Loucy (cell line): ENCODE data around the gene DNAH11.

Source experiments
- H2AFZ ChIP-seq: fragments of 200-600 bp; sonication (generic); 2 replicates; pipeline ENCODE4 v1.6.0; 2016; ENCODE audit warnings: antibody characterized with exemption, mild to moderate bottlenecking, low read length, moderate library complexity
- H3F3A ChIP-seq: fragments of 200-600 bp; 2 replicates; pipeline ENCODE4 v1.6.0; 2016; ENCODE audit warnings: antibody characterized with exemption, low read depth, mild to moderate bottlenecking
- H3K27me3 ChIP-seq: fragments of 200-600 bp; sonication (generic); 2 replicates; pipeline ENCODE4 v1.6.1; 2014; ENCODE audit warnings: low read length, mild to moderate bottlenecking; ENCODE audit not compliant: insufficient read depth, poor library complexity, severe bottlenecking
- H3K36me3 ChIP-seq: fragments of 200-600 bp; sonication (generic); 2 replicates; pipeline ENCODE4 v1.6.1; 2016; ENCODE audit warnings: low read length; ENCODE audit not compliant: insufficient read depth
- H3K4me1 ChIP-seq: fragments of 200-600 bp; sonication (generic); 2 replicates; pipeline ENCODE4 v1.5.1; 2014; ENCODE audit warnings: low read length, mild to moderate bottlenecking; ENCODE audit not compliant: insufficient read depth, poor library complexity, severe bottlenecking
- H3K4me2 ChIP-seq: fragments of 200-600 bp; sonication (generic); 2 replicates; pipeline ENCODE4 v1.6.0; 2014; ENCODE audit warnings: antibody characterized with exemption, low read length, low read depth, mild to moderate bottlenecking; ENCODE audit not compliant: poor library complexity, severe bottlenecking
- H3K4me3 ChIP-seq: fragments of 200-600 bp; sonication (generic); 2 replicates; pipeline ENCODE4 v1.5.1; 2014; ENCODE audit warnings: low read length, mild to moderate bottlenecking, mixed read lengths; ENCODE audit not compliant: poor library complexity, severe bottlenecking
- H3K79me2 ChIP-seq: fragments of 200-600 bp; sonication (generic); 2 replicates; pipeline ENCODE4 v1.6.1; 2014; ENCODE audit warnings: low read length; ENCODE audit not compliant: insufficient read depth
- H3K9ac ChIP-seq: fragments of 200-600 bp; sonication (generic); 2 replicates; pipeline ENCODE4 v1.6.0; 2014; ENCODE audit warnings: mild to moderate bottlenecking, low read depth, low read length, moderate library complexity; ENCODE audit not compliant: poor library complexity, severe bottlenecking
- H3K9me2 ChIP-seq: fragments of 200-600 bp; sonication (generic); replicated peaks from 2 replicates; pipeline ENCODE4 v1.6.1; 2016; ENCODE audit warnings: low read depth, low read length, mixed read lengths
- H3K9me3 ChIP-seq: fragments of 200-600 bp; sonication (generic); 2 replicates; pipeline ENCODE4 v1.6.1; 2014; ENCODE audit warnings: mild to moderate bottlenecking, antibody characterized with exemption, low read length, low read depth; ENCODE audit not compliant: insufficient read depth
- H4K20me1 ChIP-seq: fragments of 200-600 bp; sonication (generic); 2 replicates; pipeline ENCODE4 v1.6.0; 2014; ENCODE audit warnings: antibody characterized with exemption, low read length, mild to moderate bottlenecking; ENCODE audit not compliant: insufficient read depth, poor library complexity, severe bottlenecking
- EZH2phosphoT487 ChIP-seq: fragments of 200-600 bp; IDR thresholded peaks from 2 replicates; pipeline ENCODE4 v1.6.1; 2018; ENCODE audit warnings: antibody characterized with exemption, mild to moderate bottlenecking, moderate library complexity, borderline replicate concordance
- TF ChIP-seq, protein P1 (sequence below): fragments of 200-600 bp; sonication (generic); conservative IDR thresholded peaks from 2 replicates; pipeline ENCODE4 v1.5.1; 2014; ENCODE audit warnings: mild to moderate bottlenecking, antibody characterized with exemption, low read length

DNAH11 gene

DNA sequence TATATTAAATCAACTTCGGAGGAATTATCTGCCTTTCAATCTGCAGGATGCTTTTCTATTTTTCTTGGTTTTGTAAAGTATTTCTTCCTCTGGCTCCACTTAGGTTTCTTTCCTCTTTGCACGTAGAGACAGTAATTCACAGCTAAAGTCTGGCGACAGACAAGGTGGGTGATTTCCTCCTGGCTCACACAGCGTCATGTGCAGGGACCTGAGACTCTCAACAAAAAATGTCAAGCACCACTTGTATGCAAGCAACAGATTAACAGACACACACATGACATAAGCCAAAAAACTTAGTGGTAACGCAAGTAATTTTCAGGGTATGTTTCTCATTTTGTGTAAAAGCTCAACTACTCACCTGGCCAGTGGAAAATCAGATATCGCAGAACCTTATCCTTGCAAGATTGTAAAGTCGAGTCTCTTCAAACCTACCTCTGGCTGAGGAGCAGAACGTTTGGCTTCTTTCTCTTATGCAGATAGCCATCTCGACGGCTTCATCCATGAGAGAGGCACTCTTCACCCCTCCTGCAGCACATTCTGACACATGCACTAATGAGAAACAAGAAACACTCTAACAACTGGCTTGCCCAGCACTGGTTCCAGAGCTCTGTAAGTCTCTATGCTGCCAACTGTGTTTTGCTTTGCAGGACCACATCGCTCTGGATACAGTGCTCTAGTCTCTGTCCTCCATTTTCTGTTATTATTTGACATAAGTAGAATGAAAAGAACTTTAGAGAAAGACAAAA, 214.9 kb downstream of the DNAH11 start:
- Histone ChIP-seq H3F3A (no peaks in the 10 kb centered on the region), H3K4me1 (no peaks in the 10 kb centered on the region), H3K9me2 (no peaks in the 10 kb centered on the region), H3K79me2 (no peaks in the 10 kb centered on the region), H2AFZ (no peak overlapping the region), H3K27me3 (no peaks in the 10 kb centered on the region), H3K4me3 (no peak overlapping the region), H3K4me2 (no peak overlapping the region), H4K20me1 (no peaks in the 10 kb centered on the region), H3K9me3 (no peaks in the 10 kb centered on the region), H3K9ac (no peak overlapping the region), H3K36me3 (no peaks in the 10 kb centered on the region)
- TF ChIP-seq, protein P1, sequence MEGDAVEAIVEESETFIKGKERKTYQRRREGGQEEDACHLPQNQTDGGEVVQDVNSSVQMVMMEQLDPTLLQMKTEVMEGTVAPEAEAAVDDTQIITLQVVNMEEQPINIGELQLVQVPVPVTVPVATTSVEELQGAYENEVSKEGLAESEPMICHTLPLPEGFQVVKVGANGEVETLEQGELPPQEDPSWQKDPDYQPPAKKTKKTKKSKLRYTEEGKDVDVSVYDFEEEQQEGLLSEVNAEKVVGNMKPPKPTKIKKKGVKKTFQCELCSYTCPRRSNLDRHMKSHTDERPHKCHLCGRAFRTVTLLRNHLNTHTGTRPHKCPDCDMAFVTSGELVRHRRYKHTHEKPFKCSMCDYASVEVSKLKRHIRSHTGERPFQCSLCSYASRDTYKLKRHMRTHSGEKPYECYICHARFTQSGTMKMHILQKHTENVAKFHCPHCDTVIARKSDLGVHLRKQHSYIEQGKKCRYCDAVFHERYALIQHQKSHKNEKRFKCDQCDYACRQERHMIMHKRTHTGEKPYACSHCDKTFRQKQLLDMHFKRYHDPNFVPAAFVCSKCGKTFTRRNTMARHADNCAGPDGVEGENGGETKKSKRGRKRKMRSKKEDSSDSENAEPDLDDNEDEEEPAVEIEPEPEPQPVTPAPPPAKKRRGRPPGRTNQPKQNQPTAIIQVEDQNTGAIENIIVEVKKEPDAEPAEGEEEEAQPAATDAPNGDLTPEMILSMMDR = no peak
- no peak for TF ChIP-seq EZH2phosphoT487

DNA sequence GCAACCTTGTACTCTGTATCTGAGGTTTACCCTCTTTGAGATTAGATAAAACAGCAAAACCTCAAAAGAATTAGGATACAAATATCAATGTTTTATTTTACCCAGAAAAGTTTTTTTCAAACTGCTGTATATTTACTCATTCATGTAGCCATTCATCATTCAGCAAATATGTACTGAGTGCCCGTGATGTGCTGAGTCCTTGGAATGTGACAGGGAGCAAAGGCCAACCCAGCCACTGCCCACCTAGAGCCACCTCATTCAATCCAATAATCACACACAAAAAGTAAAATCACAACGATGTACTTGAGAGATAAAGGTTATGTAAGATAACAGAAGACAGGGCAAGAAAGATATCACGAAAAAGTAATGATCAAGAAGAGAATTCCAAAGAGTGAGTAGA, 215.4 kb downstream of the DNAH11 start:
- H3K4me2 ChIP-seq = no peak overlapping the region
- no peaks in the 10 kb centered on the region for H3K27me3 ChIP-seq
- no peaks in the 10 kb centered on the region for H3K9me2 ChIP-seq
- no peak overlapping the region for H3K9ac ChIP-seq
- TF ChIP-seq EZH2phosphoT487 = no peak
- TF ChIP-seq, protein P1 = no peak
- no peaks in the 10 kb centered on the region for H3F3A ChIP-seq
- no peaks in the 10 kb centered on the region for H3K4me1 ChIP-seq
- H3K79me2 ChIP-seq = no peaks in the 10 kb centered on the region
- H4K20me1 ChIP-seq = no peaks in the 10 kb centered on the region
- H2AFZ ChIP-seq = no peak overlapping the region
- no peak overlapping the region for H3K4me3 ChIP-seq
- no peaks in the 10 kb centered on the region for H3K9me3 ChIP-seq
- H3K36me3 ChIP-seq = no peaks in the 10 kb centered on the region

GRCh38 chr7:21762469-21762868, 219.6 kb downstream of the DNAH11 start:
- Histone ChIP-seq H3F3A (no peaks in the 10 kb centered on the region), H3K4me3 (no peak overlapping the region), H3K27me3 (no peaks in the 10 kb centered on the region), H3K9ac (no peak overlapping the region), H4K20me1 (no peaks in the 10 kb centered on the region), H2AFZ (no peak overlapping the region), H3K4me2 (no peak overlapping the region), H3K9me3 (no peaks in the 10 kb centered on the region), H3K9me2 (no peaks in the 10 kb centered on the region), H3K79me2 (no peaks in the 10 kb centered on the region), H3K36me3 (no peaks in the 10 kb centered on the region), H3K4me1 (peaks cover 9% of the 10 kb centered on the region)
- TF ChIP-seq, protein P1 = no peak
- TF ChIP-seq EZH2phosphoT487 = no peak
